NCI-H128 (cell line): Measurements from ENCODE around the gene PPP6R3.
"Not testable (repeated sequence)": the region's sequence is repeated elsewhere in the genome, so short reads cannot be mapped to it uniquely, and the experiment has no call there.

Experiments
- DNase-seq: peaks from one replicate; lab custom pipeline; 2025; ENCODE audit not compliant: unreplicated experiment; lab: John Stamatoyannopoulos, UW

PPP6R3 gene

DNA sequence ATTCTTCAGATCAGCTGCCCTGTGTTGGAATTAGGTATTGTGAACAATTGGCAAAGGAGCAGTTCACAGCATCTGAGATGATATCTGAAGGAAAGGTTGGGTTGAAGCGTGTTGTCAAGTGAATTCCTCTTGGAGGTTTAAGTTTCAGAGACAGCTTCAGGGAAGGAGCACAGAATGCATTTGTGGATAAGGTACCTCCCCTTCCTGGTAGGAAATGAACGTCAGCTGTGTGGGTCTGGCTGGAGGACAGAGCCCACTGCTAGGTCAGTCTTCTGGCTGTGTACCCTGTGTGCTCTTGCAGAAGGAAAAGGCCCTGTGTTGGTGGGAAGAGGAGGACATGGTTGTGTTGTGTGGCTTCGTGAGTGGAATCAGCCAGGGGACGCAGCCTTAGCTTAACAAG lies 135.7 kb downstream of the PPP6R3 start:
- no peak for DNase-seq

DNA sequence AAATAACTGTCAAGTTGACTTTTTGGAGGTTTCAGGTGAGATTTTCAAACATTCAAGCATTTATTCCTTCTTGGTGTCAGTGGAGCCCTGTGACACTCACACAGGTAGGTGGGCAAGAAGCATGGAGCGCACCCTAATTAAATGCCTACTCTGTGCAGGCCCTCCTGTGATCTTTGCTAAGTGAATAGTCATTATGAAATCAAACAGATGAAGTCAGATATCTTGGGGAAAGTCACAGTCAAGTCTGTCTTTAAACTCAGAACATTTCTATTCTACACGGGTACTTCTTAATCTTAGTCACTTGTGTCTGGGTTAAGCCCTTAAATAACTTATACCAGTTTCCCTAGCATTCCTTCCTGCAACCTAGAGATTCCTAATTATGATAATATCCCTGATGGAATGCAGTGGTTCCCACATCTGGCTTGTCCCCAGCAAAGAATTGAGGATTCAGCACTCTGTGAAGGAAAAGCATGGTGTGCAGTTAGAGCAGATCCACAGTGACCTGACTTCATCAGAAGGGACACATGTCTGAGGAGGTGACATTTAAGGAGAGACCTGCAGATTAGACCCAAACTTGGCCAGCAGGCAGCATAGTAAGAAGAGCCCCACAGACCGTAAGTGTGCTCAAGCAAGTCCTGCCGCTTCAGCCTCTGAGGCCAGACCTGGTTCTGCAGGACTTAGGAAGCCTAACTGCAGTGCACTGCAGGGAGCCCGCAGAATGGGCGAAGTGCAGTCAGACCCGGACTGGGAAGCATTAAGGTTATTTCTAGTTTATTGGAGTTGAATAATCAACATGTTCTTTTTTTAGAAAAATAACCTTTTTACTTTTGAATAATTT lies 138.5 kb downstream of the PPP6R3 start:
- no peak for DNase-seq

DNA sequence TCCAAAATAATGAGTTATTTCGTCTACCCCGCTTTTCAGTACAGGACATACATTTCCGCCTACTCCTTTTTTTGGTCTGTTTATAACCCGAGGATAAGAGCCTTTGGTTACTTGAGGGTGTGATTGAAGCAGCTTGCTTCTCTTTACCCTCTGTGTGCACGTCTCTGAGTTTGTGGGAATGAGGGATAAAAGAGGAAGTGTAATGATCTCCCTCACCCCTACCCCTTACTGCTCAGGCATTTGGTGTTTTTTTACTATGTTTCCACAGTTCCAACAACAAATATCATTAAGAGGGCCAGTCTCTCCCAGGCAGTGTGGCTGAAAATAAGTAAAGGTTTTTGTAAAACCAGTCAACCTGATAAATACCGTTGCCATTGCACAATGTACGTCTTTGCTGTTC lies 140.6 kb downstream of the PPP6R3 start:
- DNase-seq: no peak

DNA sequence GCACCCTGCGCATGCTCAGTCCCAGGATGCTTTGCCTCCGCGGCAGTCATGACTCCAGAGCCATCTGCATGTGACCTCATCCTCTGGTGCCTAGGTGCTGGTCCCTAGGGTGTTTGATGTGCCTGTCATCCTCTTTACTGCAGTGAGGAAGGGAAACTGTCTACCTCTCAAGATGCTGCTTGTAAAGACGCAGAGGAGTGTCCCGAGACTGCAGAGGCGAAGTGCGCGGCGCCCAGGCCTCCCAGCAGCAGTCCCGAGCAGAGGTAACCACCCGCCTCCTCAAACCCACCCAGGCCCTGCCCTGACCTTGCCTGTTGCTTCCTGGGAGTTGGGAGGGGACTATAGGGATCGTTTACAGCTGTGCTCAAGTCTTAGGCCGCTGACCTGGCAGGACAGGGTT lies 149.2 kb downstream of the PPP6R3 start:
- DNase-seq: no peak

DNA sequence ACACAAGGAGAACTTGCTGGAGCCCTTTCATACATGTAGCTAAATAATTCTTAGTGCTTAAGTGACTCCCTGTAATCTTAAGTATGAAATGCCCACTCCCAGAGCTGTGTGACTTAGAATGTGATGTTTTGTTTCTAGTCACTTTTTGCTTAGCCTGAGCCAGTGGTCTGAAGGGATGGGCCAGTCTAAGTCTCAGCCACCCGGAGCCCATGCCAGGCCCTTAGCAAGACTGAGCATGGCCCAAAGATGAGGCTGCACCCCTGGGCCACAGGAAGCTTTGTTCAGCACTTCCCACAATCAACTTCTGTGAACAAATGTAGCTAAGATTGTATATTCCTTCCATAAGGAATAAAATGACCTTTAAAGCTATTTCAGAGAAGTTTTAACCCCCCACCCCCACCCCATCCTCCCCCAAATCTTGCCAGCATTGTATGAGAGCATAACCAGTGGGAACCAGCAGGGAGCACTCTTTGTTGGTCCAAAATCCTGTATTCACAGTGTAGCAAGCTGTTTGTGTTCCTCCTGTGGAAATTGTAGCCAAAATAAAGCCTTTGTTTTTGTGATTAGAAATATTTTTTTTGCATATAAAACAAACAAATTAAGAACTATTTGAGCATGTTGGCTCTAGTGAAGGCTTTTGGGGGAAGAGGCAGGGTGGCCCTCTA lies 150.0 kb downstream of the PPP6R3 start:
- no peak for DNase-seq

DNA sequence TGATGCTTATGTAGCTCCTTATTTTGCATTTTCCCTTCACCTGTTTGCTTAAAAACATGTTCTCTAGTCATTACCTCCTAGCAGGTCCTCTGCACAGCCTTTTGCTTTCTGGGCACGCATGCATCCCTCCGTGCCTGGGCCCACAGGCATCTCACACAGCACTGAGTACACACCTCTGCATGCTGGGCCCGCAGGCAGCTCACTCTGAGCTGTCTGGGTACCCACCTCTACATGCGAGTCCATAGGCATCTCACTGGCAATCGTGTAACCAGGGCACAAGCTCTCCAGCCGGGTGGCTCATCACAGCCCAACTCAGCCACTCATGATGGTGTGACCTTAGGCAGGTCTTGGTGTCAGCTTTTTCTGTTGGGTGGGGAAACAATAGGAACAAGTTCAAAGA lies 155.1 kb downstream of the PPP6R3 start:
- DNase-seq: no peak

DNA sequence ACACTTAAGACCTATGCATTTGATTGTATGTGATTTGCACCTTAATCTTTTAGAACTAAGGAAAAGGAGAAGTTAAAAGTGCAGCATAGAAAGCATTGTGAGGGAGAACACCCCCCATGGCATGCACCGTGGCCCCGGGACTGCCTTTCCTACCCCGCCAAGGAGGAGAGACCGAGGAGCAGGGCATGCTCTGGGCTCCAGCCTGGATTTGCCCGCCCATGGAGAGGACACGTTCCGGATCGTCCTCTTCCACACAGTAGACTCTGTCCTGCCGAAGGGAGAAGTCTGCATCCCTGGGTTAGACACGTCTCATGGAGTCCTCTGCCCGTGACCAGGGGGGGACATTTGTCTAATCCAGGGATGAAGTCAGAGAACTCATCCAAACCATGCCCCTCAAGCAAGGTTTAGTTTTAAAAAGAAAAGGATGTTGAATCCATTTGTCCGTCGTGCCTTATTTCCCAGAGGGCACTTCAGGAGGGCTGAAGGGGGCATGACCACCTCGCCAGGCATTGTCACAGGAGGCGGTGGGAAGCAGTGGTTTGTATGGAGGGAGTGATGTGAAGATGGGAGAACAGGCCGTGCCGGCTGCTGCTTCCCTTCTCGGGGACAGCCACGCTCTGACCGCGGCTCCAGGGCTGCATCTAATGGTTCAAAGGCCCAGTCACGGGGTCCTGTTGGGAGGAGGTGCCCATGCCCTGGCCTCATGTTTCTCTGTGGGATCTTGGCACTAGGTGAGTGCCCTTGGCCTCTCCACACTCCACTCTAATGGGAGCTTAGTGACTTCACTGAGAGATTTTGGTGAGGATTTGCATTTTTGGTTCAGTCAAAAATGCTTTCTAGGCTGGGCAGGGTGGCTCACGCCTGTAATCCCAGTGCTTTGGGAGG lies 157.6 kb downstream of the PPP6R3 start:
- no peak for DNase-seq

DNA sequence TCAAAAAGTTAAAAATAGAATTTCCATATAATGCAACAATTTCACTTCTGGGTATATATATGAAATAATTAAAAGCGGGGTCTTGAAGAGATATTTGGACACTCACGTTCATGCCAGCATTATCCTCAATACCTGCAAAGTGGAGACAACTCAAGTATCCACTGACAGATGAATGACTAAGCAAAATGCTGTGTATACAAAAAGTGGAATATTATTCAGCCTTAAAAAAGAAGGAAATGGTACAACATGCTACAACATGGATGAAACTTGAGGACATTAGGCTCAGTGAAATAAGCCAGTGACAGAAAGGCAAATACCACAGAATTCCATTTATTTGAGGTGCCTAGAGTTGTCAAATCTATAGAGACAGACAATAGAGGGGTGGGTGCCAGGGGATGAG lies 161.3 kb downstream of the PPP6R3 start:
- no peak for DNase-seq

DNA sequence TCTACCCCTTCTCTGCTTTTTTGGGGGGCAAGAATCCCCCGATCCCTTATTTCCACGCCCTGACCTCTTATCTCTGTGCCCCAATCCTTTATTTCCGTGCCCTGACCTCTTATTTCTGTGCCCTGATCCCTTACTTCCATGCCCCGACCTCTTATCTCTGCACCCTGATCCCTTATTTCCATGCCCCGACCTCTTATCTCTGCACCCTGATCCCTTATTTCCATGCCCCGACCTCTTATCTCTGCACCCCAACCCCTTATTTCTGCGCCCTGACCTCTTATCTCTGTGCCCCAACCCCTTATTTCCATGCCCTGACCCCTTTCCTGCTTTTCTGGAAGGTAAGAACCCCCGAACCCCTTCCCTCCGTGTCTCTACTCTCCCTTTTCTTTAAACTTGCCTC lies 163.2 kb downstream of the PPP6R3 start:
- DNase-seq: not testable (repeated sequence)

DNA sequence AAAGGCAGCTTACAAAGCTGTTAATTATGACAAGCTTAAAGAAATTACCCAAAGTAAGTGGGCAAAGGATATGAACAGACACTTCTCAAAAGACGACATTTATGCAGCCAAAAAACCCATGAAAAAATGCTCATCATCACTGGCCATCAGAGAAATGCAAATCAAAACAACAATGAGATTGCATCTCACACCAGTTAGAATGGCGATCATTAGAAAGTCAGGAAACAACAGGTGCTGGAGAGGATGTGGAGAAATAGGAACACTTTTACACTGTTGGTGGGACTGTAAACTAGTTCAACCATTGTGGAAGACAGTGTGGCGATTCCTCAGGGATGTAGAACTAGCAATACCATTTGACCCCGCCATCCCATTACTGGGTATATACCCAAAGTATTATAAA lies 164.5 kb downstream of the PPP6R3 start:
- not testable (repeated sequence) for DNase-seq

DNA sequence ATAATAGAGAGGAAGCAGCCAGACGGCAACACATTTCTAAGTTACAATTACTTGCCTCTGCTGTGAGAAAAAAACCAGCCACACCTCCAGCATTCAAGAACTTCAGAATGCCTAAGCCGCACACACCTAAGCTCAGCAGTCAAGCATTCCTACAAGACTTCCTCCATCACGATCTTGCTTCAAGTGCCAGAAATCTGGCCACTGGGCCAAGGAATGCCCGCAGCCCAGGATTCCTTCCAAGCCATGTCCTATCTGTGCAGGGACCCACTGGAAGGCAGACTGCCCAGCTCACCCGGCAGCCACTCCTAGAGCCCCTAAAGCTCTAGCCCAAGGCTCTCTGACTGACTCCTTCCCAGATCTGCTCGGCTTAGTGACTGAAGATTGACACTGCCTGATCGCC lies 165.7 kb downstream of the PPP6R3 start:
- not testable (repeated sequence) for DNase-seq

DNA sequence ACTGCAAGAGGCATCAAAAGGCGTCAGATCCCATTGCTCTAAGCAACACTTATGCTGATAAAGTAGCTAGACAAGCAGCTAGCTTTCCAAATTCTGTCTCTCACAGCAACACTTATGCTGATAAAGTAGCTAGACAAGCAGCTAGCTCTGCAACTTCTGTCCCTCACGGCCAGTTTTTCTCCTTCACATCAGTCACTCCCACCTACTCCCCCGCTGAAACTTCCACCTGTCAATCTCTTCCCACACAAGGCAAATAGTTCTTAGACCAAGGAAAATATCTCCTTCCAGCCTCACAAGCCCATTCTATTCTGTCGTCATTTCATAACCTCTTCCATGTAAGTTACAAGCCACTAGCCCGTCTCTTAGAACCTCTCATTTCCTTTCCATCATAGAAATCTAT lies 168.3 kb downstream of the PPP6R3 start:
- not testable (repeated sequence) for DNase-seq

DNA sequence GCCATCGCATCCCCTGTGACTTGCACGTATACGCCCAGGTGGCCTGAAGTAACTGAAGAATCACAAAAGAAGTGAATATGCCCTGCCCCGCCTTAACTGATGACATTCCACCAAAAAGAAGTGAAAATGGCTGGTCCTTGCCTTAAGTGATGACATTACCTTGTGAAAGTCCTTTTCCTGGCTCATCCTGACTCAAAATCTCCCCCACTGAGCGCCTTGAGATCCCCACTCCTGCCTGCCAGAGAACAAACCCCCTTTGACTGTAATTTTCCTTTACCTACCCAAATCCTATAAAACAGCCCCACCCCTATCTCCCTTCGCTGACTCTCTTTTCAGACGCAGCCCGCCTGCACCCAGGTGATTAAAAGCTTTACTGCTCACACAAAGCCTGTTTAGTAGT lies 171.8 kb downstream of the PPP6R3 start:
- not testable (repeated sequence) for DNase-seq

DNA sequence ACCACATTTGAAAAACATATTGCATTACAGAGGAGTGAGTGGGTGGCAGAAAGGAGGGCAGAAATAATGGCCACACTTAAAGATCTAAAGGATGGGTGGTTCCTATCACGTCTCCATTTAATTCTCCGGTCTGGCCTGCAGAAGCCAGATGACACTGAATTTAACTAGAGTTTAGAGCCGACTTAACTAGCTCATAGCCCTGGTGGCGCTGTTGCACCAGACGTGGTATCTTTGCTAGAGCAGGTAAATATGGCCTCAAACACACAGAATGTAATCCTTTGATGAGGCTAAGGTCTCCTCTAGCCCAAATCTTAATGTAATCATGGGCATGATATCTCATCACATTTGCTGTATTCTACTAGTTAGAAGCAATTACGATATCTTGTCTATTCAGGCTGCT lies 172.2 kb downstream of the PPP6R3 start:
- no peak for DNase-seq

DNA sequence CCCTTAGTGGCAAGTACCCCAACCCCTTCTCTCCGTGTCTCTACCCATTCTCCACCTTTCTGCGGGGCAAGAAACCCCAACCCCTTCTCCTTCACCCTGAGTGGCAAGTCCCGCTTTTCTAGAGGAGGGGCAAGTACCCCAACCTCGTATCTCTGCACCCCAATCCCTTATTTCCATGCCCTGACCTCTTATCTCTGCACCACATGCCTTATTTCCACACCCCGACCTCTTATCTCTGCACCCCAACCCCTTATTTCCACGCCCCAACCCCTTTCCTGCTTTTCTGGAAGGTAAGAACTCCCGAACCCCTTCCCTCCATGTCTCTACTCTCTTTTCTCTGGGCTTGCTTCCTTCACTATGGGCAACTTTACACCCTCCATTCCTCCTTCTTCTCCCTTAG lies 174.1 kb downstream of the PPP6R3 start:
- not testable (repeated sequence) for DNase-seq

DNA sequence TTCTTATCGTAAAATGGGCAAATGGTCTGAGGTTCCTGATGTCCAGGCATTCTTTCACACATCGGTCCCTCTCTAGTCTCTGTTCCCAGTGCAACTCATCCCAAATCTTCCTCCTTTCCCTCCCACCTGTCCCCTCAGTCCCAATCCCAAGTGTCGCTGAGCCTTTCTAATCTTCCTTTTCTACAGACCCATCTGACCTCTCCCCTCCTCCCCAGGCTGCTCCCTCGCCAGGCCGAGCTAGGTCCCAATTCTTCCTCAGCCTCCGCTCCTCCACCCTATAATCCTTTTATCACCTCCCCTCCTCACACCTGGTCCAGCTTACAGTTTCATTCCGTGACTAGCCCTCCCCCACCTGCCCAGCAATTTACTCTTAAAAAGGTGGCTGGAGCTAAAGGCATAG lies 174.6 kb downstream of the PPP6R3 start:
- DNase-seq: not testable (repeated sequence)

DNA sequence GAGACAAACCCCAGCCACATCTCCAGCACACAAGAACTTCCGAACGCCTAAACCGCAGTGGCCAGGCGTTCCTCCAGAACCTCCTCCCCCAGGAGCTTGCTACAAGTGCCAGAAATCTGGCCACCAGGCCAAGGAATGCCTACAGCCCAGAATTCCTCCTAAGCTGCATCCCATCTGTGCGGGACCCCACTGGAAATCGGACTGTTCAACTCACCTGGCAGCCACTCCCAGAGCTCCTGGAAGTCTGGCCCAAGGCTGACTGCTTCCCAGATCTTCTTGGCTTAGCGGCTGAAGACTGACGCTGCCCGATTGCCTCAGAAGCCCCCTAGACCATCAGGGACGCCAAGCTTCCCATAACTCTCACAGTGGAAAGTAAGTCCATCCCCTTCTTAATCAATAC lies 175.3 kb downstream of the PPP6R3 start:
- DNase-seq: not testable (repeated sequence)

DNA sequence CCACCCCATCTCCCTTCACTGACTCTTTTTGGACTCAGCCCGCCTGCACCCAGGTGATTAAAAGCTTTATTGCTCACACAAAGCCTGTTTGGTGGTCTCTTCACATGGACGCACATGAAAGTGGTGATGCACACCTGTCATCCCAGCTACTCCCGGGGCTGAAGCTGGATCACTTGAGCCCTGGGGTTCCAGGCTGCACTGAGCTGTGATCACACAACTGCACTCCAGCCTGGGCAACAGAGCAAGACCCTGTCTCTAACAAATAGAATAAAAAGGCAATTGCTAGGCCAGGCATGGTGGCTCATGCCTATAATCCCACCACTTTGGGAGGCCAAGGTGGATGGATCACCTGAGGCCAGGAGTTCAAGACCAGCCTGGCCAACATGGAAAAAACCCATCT lies 178.8 kb downstream of the PPP6R3 start:
- DNase-seq: not testable (repeated sequence)

DNA sequence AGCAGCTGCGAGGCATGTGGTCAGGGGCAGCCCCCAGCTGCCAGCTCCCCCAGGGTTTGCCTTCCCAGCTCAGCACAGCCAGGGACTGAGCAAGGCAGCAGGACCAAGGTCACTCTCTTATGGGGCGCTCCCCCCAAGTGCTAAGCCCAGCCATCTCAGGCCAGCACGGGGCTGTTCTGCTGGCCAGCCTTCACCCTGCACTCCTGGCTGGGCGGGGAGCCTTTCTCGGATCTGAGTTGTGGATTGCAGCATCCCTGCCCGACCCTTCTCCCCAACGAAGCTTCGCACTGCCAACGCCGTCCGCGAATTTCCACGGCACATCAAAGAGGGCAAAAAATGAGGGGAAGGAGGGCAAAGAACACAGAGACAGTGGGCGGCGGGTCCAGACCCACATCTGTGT lies 181.3 kb downstream of the PPP6R3 start:
- DNase-seq: no peak

DNA sequence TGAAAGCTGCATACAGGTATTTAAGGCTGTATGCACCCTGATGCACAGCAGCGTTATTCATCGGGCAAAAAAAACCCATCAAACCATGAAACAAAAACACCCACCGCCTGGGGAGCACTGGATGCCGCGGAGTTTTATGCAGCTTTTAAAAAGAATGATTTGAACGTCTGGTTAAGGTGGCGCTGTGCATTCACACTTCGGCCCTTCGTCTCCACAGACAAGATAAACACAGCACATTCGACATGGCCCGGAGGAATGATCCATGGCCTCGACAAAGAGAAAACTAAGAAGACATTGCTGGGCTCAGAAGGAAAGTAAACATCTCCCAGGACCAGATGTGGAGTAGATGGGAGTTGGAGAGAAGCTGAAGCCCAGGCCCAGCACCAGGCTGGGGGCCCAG lies 183.0 kb downstream of the PPP6R3 start:
- no peak for DNase-seq

DNA sequence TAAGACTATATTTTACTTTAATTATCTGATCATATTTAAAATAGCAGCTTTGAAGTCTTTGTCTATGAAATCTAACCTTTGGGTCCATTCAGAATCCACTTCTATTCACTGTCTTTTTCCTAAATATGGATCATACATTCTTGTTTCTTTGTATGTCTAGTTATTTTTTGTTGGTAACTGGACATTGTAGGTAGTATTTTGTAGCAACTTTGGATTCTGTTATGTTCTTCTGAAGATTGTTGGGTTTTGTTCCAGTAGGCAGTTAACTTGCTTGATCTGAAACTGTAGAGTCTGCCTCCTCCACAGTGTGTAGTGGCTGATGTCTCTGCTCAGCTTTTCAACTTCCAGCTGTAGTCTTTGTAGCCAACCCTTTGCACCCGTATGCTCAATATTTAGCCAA lies 186.3 kb downstream of the PPP6R3 start:
- no peak for DNase-seq
